H1 (cell line): ENCODE results near the gene LIMA1. TPM values are rescaled to one million over a fixed set of nuclear protein-coding genes. Genes with fewer than 3 reads are reported as not detected.

Source experiments
- CTCF ChIA-PET: fragments of 300-600 bp; sonication (Branson Sonifier 250); formaldehyde crosslinking; loops from one replicate; lab custom pipeline; 2021; ENCODE audit not compliant: partially characterized antibody; lab: Charles Lee
- POLR2A ChIA-PET: fragments of 300-600 bp; sonication (Branson Sonifier 250); formaldehyde crosslinking; loops from one replicate; lab custom pipeline; 2021; ENCODE audit warnings: inconsistent platforms; ENCODE audit not compliant: partially characterized antibody; lab: Charles Lee
- DNase-seq, 2 experiments: peaks; one replicate each; pipeline versions ENCODE4 v3.0.0 to v3.0.0-alpha.2; 2010 to 2022; ENCODE audit warnings: low spot score in 2 of 2, low read depth in 1 of 2, mixed read lengths in 1 of 2
- FAIRE-seq: peaks from 2 replicates; lab custom pipeline; 2011; peaks lifted over from hg19 to GRCh38; lab: Jason Lieb, UNC
- H2AFZ ChIP-seq: 2 replicates; pipeline ENCODE4 v1.8.1; 2012; ENCODE audit warnings: low read length, inconsistent platforms
- H2AK5ac ChIP-seq: 2 replicates; pipeline ENCODE4 v1.6.1; 2013; ENCODE audit warnings: low read depth, low read length
- H2BK120ac ChIP-seq: replicated peaks from 2 replicates; pipeline ENCODE3; 2013; ENCODE audit warnings: low read depth, low read length, inconsistent platforms
- H2BK12ac ChIP-seq: 2 replicates; pipeline ENCODE4 v1.6.1; 2013; ENCODE audit warnings: low read depth, low read length
- H2BK15ac ChIP-seq: 2 replicates; pipeline ENCODE4 v1.6.1; 2013; ENCODE audit warnings: low read length
- H2BK20ac ChIP-seq: 2 replicates; pipeline ENCODE4 v1.6.1; 2013; ENCODE audit warnings: low read length
- H2BK5ac ChIP-seq: 2 replicates; pipeline ENCODE4 v1.6.1; 2013; ENCODE audit warnings: low read depth, low read length
- H3K14ac ChIP-seq: 2 replicates; pipeline ENCODE4 v1.6.1; 2013; ENCODE audit warnings: inconsistent platforms; ENCODE audit not compliant: insufficient read length
- H3K18ac ChIP-seq: 2 replicates; pipeline ENCODE4 v1.6.1; 2013; ENCODE audit warnings: low read length; ENCODE audit errors: extremely low read depth
- H3K23ac ChIP-seq: 2 replicates; pipeline ENCODE4 v1.6.1; 2013; ENCODE audit warnings: inconsistent platforms; ENCODE audit not compliant: insufficient read length
- H3K23me2 ChIP-seq: 2 replicates; pipeline ENCODE4 v1.6.1; 2013; ENCODE audit warnings: low read depth, low read length
- H3K27ac ChIP-seq: 2 replicates; pipeline ENCODE4 v1.6.1; 2011; ENCODE audit warnings: low read depth, low read length, inconsistent platforms
- H3K27me3 ChIP-seq, 4 experiments: replicated peaks in 1 of 4; 1 replicate in 1 of 4; 2 replicates in 3 of 4; pipeline versions ENCODE4 v1.6.1 to v1.8.1; 2011 to 2013; ENCODE audit warnings: low read length in 3 of 4, mild to moderate bottlenecking in 3 of 4, inconsistent platforms in 2 of 4, mixed read lengths in 2 of 4, moderate library complexity in 1 of 4; ENCODE audit not compliant: control insufficient read depth in 3 of 4, insufficient read depth in 3 of 4; ENCODE audit errors: extremely low read depth in 1 of 4
- H3K36me3 ChIP-seq, 4 experiments: 2 replicates each; pipeline versions ENCODE4 v1.6.1 to v1.8.1; 2011 to 2013; ENCODE audit warnings: mild to moderate bottlenecking in 4 of 4, low read length in 3 of 4, moderate library complexity in 2 of 4, control low read depth in 1 of 4, inconsistent platforms in 1 of 4; ENCODE audit not compliant: insufficient read depth in 4 of 4, control insufficient read depth in 2 of 4
- H3K4ac ChIP-seq: replicated peaks from 2 replicates; pipeline ENCODE3; 2013; ENCODE audit warnings: low read length, low read depth, mixed read lengths, inconsistent platforms; ENCODE audit not compliant: insufficient read length
- H3K4me1 ChIP-seq, 4 experiments: replicated peaks in 1 of 4; 1 replicate in 1 of 4; 2 replicates in 3 of 4; pipeline versions ENCODE4 v1.6.1 to v1.8.1; 2011 to 2013; ENCODE audit warnings: low read length in 3 of 4, inconsistent platforms in 2 of 4, mixed read lengths in 1 of 4; ENCODE audit not compliant: insufficient read depth in 4 of 4, control insufficient read depth in 3 of 4
- H3K4me2 ChIP-seq, 2 experiments: 2 replicates each; pipeline versions ENCODE4 v1.6.1 to v1.8.1; 2011 to 2013; ENCODE audit warnings: low read depth in 2 of 2, low read length in 2 of 2, control low read depth in 1 of 2, inconsistent platforms in 1 of 2, mild to moderate bottlenecking in 1 of 2; ENCODE audit not compliant: insufficient read depth in 1 of 2
- H3K4me3 ChIP-seq, 4 experiments: fragments of 200-600, 300-600 bp in 1 of 4; sonication (generic), shearing (Covaris generic), sonication (Bioruptor Twin) in 1 of 4; 2 replicates each; pipeline versions ENCODE4 v1.5.1 to v1.8.1; 2011 to 2016; ENCODE audit warnings: low read length in 4 of 4, low read depth in 3 of 4, control low read depth in 2 of 4, inconsistent platforms in 2 of 4, mild to moderate bottlenecking in 2 of 4, mixed read lengths in 1 of 4, moderate library complexity in 1 of 4; ENCODE audit not compliant: insufficient read depth in 2 of 4; ENCODE audit errors: extremely low read depth in 1 of 4
- H3K56ac ChIP-seq: replicated peaks from 2 replicates; pipeline ENCODE3; 2013; ENCODE audit warnings: low read depth, mild to moderate bottlenecking, mixed read lengths, low read length, inconsistent platforms; ENCODE audit not compliant: insufficient read length
- H3K79me1 ChIP-seq: 2 replicates; pipeline ENCODE4 v1.6.1; 2013; ENCODE audit warnings: low read depth, low read length, control low read depth
- H3K79me2 ChIP-seq, 2 experiments: 2 replicates each; pipeline versions ENCODE4 v1.6.1 to v1.8.1; 2012 to 2013; ENCODE audit warnings: low read length in 2 of 2, mild to moderate bottlenecking in 2 of 2, inconsistent platforms in 1 of 2; ENCODE audit not compliant: insufficient read depth in 2 of 2, control insufficient read depth in 1 of 2
- H3K9ac ChIP-seq, 4 experiments: replicated peaks in 1 of 4; 1 replicate in 1 of 4; 2 replicates in 3 of 4; pipeline versions ENCODE4 v1.6.1 to v1.8.1; 2011 to 2013; ENCODE audit warnings: low read depth in 3 of 4, low read length in 3 of 4, control low read depth in 2 of 4, mild to moderate bottlenecking in 2 of 4, moderate library complexity in 2 of 4, inconsistent platforms in 1 of 4; ENCODE audit errors: extremely low read depth in 1 of 4
- H3K9me3 ChIP-seq, 2 experiments: 2 replicates each; pipeline versions ENCODE4 v1.6.1 to v1.8.1; 2012 to 2013; ENCODE audit warnings: mild to moderate bottlenecking in 2 of 2, moderate library complexity in 2 of 2, control low read depth in 1 of 2, inconsistent platforms in 1 of 2, low read depth in 1 of 2, low read length in 1 of 2, mixed read lengths in 1 of 2; ENCODE audit not compliant: insufficient read depth in 2 of 2
- H4K20me1 ChIP-seq, 2 experiments: replicated peaks in 1 of 2; 2 replicates each; pipeline versions ENCODE3 to v1.8.1; 2011 to 2013; ENCODE audit warnings: inconsistent platforms in 2 of 2, low read length in 2 of 2, mild to moderate bottlenecking in 1 of 2; ENCODE audit not compliant: insufficient read depth in 2 of 2, control insufficient read depth in 1 of 2
- H4K5ac ChIP-seq: 2 replicates; pipeline ENCODE4 v1.6.1; 2013; ENCODE audit warnings: low read length, low read depth, mixed read lengths, inconsistent platforms; ENCODE audit not compliant: insufficient read length
- H4K8ac ChIP-seq: 2 replicates; pipeline ENCODE4 v1.8.0; 2013; ENCODE audit warnings: mild to moderate bottlenecking, moderate library complexity, low read length, inconsistent platforms; ENCODE audit not compliant: insufficient read depth; ENCODE audit errors: extremely low read depth
- H4K91ac ChIP-seq: replicated peaks from 2 replicates; pipeline ENCODE3; 2013; ENCODE audit warnings: low read length, mixed read lengths, inconsistent platforms; ENCODE audit not compliant: insufficient read length
- ASH2L ChIP-seq: fragments of 200-600, 300-600 bp; sonication (generic); IDR thresholded peaks from one replicate; pipeline ENCODE4 v1.7.1; 2017; ENCODE audit warnings: low read length
- ATF3 ChIP-seq: IDR thresholded peaks from 2 replicates; pipeline ENCODE4 v1.6.1; 2011; ENCODE audit warnings: low read depth, mild to moderate bottlenecking, low read length; ENCODE audit not compliant: insufficient read depth
- BACH1 ChIP-seq: IDR thresholded peaks from 2 replicates; pipeline ENCODE4 v1.6.1; 2012; ENCODE audit warnings: low read length, improper control_type of control experiment
- CBX5 ChIP-seq: fragments of 300-800, 300-1000 bp; sonication (generic); IDR thresholded peaks from 2 replicates; pipeline ENCODE4 v1.7.1; 2016; ENCODE audit warnings: antibody characterized with exemption, low read length, low read depth
- CTBP2 ChIP-seq: IDR thresholded peaks from 2 replicates; pipeline ENCODE4 v1.7.0; 2011; ENCODE audit warnings: borderline replicate concordance, mild to moderate bottlenecking, moderate library complexity, mixed read lengths, low read length; ENCODE audit not compliant: insufficient read depth, insufficient read length
- EGR1 ChIP-seq: IDR thresholded peaks from 2 replicates; pipeline ENCODE4 v1.6.1; 2011; ENCODE audit warnings: low read depth, low read length, borderline replicate concordance
- JUND ChIP-seq: IDR thresholded peaks from 2 replicates; pipeline ENCODE4 v1.6.1; 2011; ENCODE audit warnings: mild to moderate bottlenecking, improper control_type of control experiment, low read length
- MAFK ChIP-seq: IDR thresholded peaks from 2 replicates; pipeline ENCODE4 v1.6.1; 2012; ENCODE audit warnings: low read depth, mild to moderate bottlenecking, improper control_type of control experiment, low read length
- PHF8 ChIP-seq: fragments of 200-600 bp; sonication (generic); conservative IDR thresholded peaks from 2 replicates; pipeline ENCODE4 v1.7.1; 2012; ENCODE audit warnings: low read depth, mild to moderate bottlenecking, inconsistent platforms, low read length, moderate library complexity
- SIN3A ChIP-seq, 2 experiments: IDR thresholded peaks in 1 of 2; conservative IDR thresholded peaks in 1 of 2; 2 replicates each; pipeline ENCODE4 v1.6.1; 2011 to 2012; ENCODE audit warnings: low read length in 2 of 2, improper control_type of control experiment in 1 of 2, low read depth in 1 of 2, mild to moderate bottlenecking in 1 of 2
- SP2 ChIP-seq: IDR thresholded peaks from 2 replicates; pipeline ENCODE4 v1.6.1; 2012; ENCODE audit warnings: mild to moderate bottlenecking, low read length, inconsistent platforms
- SRF ChIP-seq: IDR thresholded peaks from 2 replicates; pipeline ENCODE4 v1.6.1; 2011; ENCODE audit warnings: mild to moderate bottlenecking, low read depth, low read length, moderate library complexity
- TEAD4 ChIP-seq: IDR thresholded peaks from 2 replicates; pipeline ENCODE4 v1.6.1; 2012; ENCODE audit warnings: low read depth, low read length, inconsistent platforms, mixed read lengths
- WGBS, 2 experiments: shearing (Covaris generic) in 1 of 2; methylation state at CpG; one replicate each; pipeline versions ENCODE4 v1.1.6 to v1.1.7; 2013 to 2015; ENCODE audit warnings: low lambda C conversion rate in 2 of 2, mixed read lengths in 2 of 2, inconsistent platforms in 1 of 2, low coverage in 1 of 2, missing lambda C conversion rate in 1 of 2; ENCODE audit not compliant: insufficient replicate concordance in 2 of 2, insufficient coverage in 1 of 2, insufficient read length in 1 of 2; ENCODE audit errors: extremely low coverage in 1 of 2, missing lambda C conversion rate in 1 of 2; 5-methylcytosine and 5-hydroxymethylcytosine counted together
- polyA plus RNA-seq, 7 experiments: library from polyadenylated mRNA; depleted of rRNA in 3 of 7; stranded (reverse) in 5 of 7; unstranded in 2 of 7; fragments of >200 nt in 5 of 7; fragments of 200-250 nt in 2 of 7; gene quantifications; 1 replicate in 5 of 7; 2 replicates in 1 of 7; 4 replicates in 1 of 7; pipeline versions ENCODE4 v1.2.1 to v1.2.3, GENCODE V29; 2011 to 2013; ENCODE audit warnings: missing spikeins in 2 of 7, mixed read lengths in 2 of 7
- total RNA-seq: library from RNA; stranded (reverse); fragmentation: NEBNext Ultra II Directional; extraction: Animal tissue kit (Norgen Biotek cat#: 25700); gene quantifications from 2 replicates; pipeline ENCODE4 v1.2.1, GENCODE V29; 2021

Gene LIMA1
- total and polyA plus RNA-seq, 2 of the 8 experiments (the other 6 are each of a cell fraction or from before 2014, with no cell fraction given): 12.7 to 47.6 TPM

GRCh38 chr12:50195832-50196231, 87.5 kb downstream of the LIMA1 start:
- Histone ChIP-seq H3K14ac (no peak overlapping the region), H3K18ac (no peak overlapping the region), H3K4me3 (no peak overlapping the region), H3K4me1 (no peaks in the 10 kb centered on the region), H3K79me2 (no peaks in the 10 kb centered on the region), H3K56ac (no peak overlapping the region), H3K23ac (no peak overlapping the region), H2BK5ac (no peak overlapping the region), H2AFZ (no peak overlapping the region), H3K36me3 (peaks cover 6 to 33% (median 21%) of the 10 kb centered on the region in 4 experiments), H2BK120ac (no peak overlapping the region), H3K27me3 (no peaks in the 10 kb centered on the region), H3K4me2 (no peak overlapping the region), H3K79me1 (no peaks in the 10 kb centered on the region), H4K20me1 (no peaks in the 10 kb centered on the region), H3K9me3 (no peaks in the 10 kb centered on the region), H2AK5ac (no peak overlapping the region), H4K5ac (no peak overlapping the region), H4K91ac (no peak overlapping the region), H3K4ac (no peak overlapping the region), H2BK12ac (no peak overlapping the region), H4K8ac (no peak overlapping the region), H3K23me2 (no peaks in the 10 kb centered on the region), H2BK15ac (no peak overlapping the region), H3K27ac (no peak overlapping the region), H3K9ac (no peak overlapping the region), H2BK20ac (no peak overlapping the region)
- TF ChIP-seq CTBP2 (no peak), SRF (no peak), SP2 (no peak), TEAD4 (no peak), CBX5 (no peak), MAFK (no peak), JUND (no peak), BACH1 (no peak), ASH2L (no peak), SIN3A (conservative IDR thresholded peaks at IDR 0.05 in 1 of 2, IDR thresholded peaks at IDR 0.05 in 1 of 2; ENCODE audit: low read depth in 1 of 2, low read length in 2 of 2) (no peak), ATF3 (no peak), PHF8 (no peak), EGR1 (no peak)
- FAIRE-seq: no peak
- ChIA-PET CTCF (interaction anchor here (0.7 to 2.1 kb wide), 5 partner anchors 11 to 229 kb away, joined by 3 to 7 read pairs (median 3); no protein-coding TSS in a partner anchor), POLR2A (no interaction called here)
- no peak for DNase-seq
- WGBS, 2 experiments: 84% methylated on average over 4 of the region's 4 CpGs; no CpG with 5 or more reads in 1 of the 2 experiments
